MG63 (cell line): ENCODE measurements around the gene PPP1R12B. TPM values are rescaled to one million over a fixed set of nuclear protein-coding genes. Genes with fewer than 3 reads are reported as not detected.

Experiments
- DNase-seq: peaks from one replicate; pipeline ENCODE4 v3.0.0-alpha.2; 2020
- H3K27me3 ChIP-seq: fragments of 250-450 bp; sonication (Bioruptor Pico); 2 replicates; pipeline ENCODE4 v1.5.1; 2020; ENCODE audit warnings: mild to moderate bottlenecking, moderate library complexity
- H3K36me3 ChIP-seq: fragments of 250-450 bp; sonication (Bioruptor Pico); 2 replicates; pipeline ENCODE4 v1.5.1; 2020; ENCODE audit warnings: mild to moderate bottlenecking, moderate library complexity
- H3K4me3 ChIP-seq: fragments of 250-450 bp; sonication (Bioruptor Pico); 2 replicates; pipeline ENCODE4 v1.5.1; 2020; ENCODE audit warnings: mild to moderate bottlenecking, moderate library complexity
- H3K9me3 ChIP-seq: fragments of 250-450 bp; sonication (Bioruptor Pico); 2 replicates; pipeline ENCODE4 v1.5.1; 2020; ENCODE audit warnings: mild to moderate bottlenecking, moderate library complexity
- total RNA-seq: library from RNA; depleted of rRNA; stranded (reverse); fragments of >200 nt; shearing (Covaris generic); gene quantifications from 2 replicates; pipeline ENCODE4 v1.2.3, GENCODE V29; 2014; ENCODE audit warnings: low replicate concordance

Gene PPP1R12B
- total RNA-seq, 1 experiment from 2014 or later = 15.4 TPM

DNA sequence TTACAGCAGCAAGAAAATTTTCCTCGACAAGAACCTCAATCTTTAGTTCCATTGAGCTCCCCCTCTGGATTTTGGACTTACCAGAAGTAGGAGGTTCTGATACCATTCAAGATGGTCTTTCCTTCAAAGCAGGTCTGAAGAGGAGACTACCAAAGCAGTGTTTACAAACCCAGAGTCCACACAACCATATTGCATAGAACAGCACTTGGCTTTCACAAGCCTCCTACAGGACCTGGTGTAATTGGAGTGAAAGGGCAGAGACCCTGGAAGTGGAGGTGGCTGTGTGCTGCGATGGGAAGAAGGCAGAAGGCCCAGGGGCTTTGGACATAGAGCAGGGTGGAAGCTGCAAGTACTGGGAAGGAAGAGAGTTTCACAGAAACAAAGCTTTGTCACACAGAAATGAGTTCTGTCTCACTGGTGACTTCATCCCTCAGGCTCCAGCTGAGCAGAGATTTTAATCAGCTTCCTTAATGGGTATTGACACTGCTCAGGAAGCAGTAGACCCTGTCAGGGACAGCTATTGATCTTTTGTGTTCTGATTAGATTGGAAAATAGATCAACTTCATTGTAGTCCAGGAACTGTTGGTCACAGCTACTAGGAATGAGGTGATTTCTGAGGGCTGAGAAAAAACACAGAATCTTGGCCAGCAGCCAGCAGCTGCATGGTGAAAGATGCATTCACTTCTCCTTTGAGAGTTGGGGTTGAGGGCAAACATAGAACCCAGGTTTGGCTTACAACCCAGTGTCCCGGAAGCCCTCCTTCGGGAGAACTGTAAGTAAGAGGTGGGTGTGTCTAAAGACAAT lies 237.7 kb downstream of the PPP1R12B start:
- Histone ChIP-seq H3K36me3 (peaks cover 6% of the 10 kb centered on the region; the same call in 1 of the 2 replicates), H3K4me3 (no peak overlapping the region), H3K27me3 (no peaks in the 10 kb centered on the region), H3K9me3 (no peaks in the 10 kb centered on the region)
- DNase-seq = peak; percentile 47

DNA sequence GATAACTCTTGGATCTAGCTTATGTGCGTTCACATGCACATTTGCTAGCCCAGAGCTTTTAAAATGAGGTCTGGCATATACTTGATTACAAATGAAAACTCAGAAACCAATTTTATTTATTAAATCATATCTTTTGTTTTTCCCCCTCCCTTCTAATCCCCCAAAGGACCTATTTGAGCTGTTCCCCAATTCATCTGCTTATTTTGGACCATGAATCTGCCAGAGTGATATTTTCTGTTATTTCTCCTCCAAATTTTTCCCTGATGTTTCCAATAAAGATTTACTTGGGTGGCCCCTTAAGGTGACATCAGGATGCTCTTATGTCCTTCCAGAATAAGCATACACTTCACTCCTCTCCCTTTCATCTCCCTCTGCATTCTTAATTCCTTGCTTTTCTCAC lies 238.4 kb downstream of the PPP1R12B start:
- H3K27me3 ChIP-seq = no peaks in the 10 kb centered on the region
- no peak overlapping the region for H3K4me3 ChIP-seq
- DNase-seq = no peak
- no peaks in the 10 kb centered on the region for H3K9me3 ChIP-seq
- peaks cover 3% of the 10 kb centered on the region; the same call in 1 of the 2 replicates for H3K36me3 ChIP-seq

DNA sequence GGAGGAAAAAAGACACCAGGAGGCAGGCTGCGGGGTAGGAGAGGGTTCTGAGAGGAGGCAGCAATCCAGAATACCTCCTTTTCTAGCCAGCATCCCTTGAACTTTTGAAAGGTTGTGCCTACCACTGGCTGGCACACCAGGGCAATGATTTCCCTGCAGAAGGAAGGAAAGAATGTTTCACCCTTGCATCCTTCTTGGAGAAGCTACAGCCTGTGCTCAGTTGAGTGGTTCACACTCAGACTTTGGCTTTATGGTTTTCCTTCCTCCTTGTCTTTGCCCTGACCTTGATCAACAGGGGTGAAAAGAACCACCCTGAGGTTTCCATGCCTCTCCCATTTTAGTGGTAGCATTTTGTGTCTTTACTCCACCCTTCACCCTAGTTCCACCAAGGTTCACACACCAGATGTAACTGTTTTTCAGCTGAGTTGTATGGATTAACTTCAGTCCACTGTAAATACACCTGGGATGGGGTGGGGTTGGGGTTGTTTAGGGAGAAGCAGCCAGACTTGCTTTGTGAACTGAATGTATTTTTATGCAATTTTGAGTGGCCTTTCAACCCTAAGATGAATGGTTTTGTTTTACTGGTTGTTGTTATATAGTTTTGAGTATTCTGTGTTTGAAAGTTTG lies 239.5 kb downstream of the PPP1R12B start:
- H3K36me3 ChIP-seq = peaks cover 3% of the 10 kb centered on the region; the same call in 1 of the 2 replicates
- DNase-seq = no peak
- no peaks in the 10 kb centered on the region for H3K9me3 ChIP-seq

DNA sequence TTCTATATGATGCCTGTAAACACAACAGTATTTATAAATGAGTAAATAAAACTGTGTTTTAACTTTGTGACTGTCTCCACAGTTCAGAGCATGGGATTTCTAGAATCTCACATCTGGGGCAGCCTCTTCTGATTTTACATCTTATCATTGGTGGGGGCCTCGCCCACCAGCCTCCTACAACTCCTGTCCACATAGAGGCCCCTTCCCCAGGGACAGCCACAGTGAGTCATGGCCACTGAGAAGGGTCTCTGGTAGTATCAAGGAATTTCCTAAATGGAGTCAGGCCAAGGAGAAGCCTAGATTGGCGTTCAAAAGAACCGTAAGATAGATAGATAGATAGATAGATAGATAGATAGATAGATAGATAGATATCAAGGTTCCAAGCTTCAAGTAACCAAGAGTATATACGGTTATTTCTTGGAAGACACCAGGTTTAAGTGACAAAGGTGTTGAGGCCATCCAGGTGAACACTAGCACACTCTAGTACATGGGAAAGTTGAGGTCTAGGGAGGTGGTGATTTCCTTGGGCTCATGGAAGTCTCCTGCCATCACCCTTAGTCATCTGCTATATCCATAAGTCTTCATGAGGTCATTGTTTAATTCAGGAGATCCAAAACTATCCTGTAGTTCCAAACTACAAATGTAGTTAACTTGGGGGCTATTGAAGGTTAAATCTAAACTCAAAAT lies 240.1 kb downstream of the PPP1R12B start:
- Histone ChIP-seq H3K4me3 (no peak overlapping the region), H3K27me3 (no peaks in the 10 kb centered on the region), H3K9me3 (no peaks in the 10 kb centered on the region), H3K36me3 (peaks cover 3% of the 10 kb centered on the region; the same call in 1 of the 2 replicates)
- DNase-seq = no peak

More for the DNA sequence above, 239.5 kb downstream of the PPP1R12B start:
- no peaks in the 10 kb centered on the region for H3K27me3 ChIP-seq
- no peak overlapping the region for H3K4me3 ChIP-seq

DNA sequence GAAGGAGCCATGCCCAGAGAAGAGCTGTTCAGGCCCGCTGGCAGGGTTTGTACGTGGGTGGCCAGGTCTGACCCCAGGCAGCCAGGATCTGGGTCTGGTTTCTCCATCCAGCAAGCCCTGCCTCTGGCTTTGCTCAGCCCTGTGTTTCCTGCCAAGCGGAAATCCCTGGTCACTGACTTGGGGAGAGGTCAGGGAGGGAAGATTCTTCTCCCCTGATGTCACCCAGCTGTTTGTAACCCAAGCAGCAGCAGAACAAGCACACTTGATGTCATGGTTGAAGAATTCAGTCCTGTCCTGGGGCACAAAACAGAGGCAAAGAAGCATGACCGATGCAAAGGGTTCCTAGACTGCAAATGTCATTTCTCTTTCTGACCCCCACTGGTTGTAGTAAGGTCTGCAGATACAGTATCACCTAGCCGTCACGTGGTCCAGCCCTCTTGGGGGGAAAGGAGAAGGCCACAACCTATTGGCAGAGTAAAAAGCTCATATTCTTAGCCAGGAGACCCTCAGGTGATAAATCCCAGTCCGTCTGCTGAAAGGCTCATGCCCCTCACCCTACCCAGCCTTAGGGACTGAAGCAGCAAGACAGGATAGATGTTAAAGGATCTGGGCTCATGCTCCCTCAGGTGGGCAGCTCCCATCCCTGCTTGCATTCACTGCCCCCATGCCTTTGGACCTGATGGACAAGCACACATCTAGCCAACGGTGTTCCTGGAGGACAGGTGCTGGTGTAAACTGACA lies 240.9 kb downstream of the PPP1R12B start:
- peak; percentile 100 for DNase-seq
- no peak overlapping the region for H3K4me3 ChIP-seq

DNA sequence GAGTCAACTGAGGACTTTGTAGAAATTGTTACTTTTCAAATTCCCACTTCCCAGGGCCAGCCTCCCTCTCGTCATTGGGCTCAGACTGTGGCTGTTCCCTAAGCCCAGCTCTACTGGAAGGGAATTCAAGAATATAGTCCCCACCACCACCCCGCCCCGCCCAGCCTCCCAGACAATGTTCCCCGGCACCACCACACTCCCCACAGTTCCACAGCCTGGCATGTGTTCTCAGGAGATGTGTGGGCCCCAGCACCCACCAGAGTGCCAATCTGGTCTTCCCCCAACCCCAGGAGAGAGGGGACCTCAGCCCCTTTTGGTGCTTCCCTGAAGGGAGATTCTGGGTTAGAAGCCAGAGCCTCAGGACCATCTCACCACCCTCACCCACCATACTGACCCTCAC lies 241.6 kb downstream of the PPP1R12B start:
- no peaks in the 10 kb centered on the region for H3K27me3 ChIP-seq

More for the DNA sequence above, 240.9 kb downstream of the PPP1R12B start:
- Histone ChIP-seq H3K9me3 (no peaks in the 10 kb centered on the region), H3K36me3 (peaks cover 3% of the 10 kb centered on the region; the same call in 1 of the 2 replicates), H3K27me3 (no peaks in the 10 kb centered on the region)

DNA sequence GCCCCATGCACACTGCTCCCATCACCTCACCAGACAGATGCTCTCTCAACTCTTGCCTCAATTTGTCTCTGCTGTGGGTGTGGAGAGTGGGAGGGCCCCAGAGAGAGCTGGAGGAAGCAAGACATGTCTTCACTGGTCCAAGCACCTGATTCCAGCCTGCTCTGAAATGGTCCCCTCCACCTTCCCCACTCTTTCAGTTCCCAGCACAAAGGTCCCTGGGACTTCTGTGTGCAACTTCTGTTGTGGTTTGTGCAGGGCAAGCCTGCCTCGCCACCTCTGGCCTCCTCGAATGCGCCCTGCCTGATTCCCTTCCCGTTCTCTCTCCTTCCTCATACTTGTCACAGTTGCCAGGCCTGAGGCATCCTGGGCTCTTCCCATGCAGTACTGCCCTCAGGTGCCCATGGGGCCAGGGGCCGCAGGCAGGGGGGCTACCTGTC lies 242.5 kb downstream of the PPP1R12B start:
- Histone ChIP-seq H3K27me3 (no peaks in the 10 kb centered on the region), H3K4me3 (no peak overlapping the region), H3K36me3 (peaks cover under 1% of the 10 kb centered on the region; the same call in 1 of the 2 replicates), H3K9me3 (no peaks in the 10 kb centered on the region)
- DNase-seq = no peak

More for the DNA sequence above, 241.6 kb downstream of the PPP1R12B start:
- DNase-seq = no peak
- peaks cover 3% of the 10 kb centered on the region; the same call in 1 of the 2 replicates for H3K36me3 ChIP-seq
- H3K4me3 ChIP-seq = no peak overlapping the region
- no peaks in the 10 kb centered on the region for H3K9me3 ChIP-seq

DNA sequence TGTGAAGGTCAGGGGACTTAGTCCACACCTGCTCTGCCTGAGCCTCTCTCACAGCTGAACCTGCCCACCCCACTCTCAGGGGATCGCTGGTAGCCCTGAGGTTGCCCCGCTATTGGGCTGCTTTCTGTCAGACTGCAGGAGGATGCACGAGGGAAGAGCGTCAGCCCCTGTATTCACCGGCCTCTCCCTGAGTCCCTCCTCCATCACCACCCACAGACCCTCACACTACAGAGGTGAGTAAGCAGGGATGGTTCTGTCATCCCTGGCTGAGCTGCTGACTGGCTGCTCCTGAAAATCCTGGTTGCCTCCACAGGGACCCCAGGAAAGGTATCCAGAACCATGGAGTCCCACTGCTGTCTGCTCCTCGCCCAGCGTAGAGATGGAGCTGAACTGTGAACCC lies 243.0 kb downstream of the PPP1R12B start:
- no peaks in the 10 kb centered on the region for H3K9me3 ChIP-seq
- no peaks in the 10 kb centered on the region for H3K27me3 ChIP-seq
- DNase-seq = no peak
- H3K36me3 ChIP-seq = no peaks in the 10 kb centered on the region
- H3K4me3 ChIP-seq = no peak overlapping the region

DNA sequence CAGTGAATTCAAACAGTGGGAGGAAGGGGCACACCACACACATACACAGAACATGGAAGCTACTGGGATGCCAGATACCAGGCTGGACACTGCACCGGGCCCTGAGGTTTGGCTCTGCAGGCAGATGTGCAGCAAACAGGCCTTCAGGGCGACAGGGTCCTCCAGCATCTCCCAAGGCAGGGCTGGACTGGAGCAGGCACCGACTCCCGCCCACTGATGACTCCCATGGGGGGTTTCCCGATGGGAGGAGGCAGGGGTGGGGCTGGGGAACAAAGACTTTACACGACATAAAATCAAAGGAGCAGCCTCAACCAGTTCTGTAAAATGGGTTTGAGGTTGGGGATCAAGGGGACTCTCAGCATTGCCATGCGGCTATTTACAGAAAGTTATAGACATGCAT lies 243.6 kb downstream of the PPP1R12B start:
- peak; percentile 41 for DNase-seq
- Histone ChIP-seq H3K27me3 (no peaks in the 10 kb centered on the region), H3K36me3 (no peaks in the 10 kb centered on the region), H3K4me3 (no peak overlapping the region), H3K9me3 (no peaks in the 10 kb centered on the region)

DNA sequence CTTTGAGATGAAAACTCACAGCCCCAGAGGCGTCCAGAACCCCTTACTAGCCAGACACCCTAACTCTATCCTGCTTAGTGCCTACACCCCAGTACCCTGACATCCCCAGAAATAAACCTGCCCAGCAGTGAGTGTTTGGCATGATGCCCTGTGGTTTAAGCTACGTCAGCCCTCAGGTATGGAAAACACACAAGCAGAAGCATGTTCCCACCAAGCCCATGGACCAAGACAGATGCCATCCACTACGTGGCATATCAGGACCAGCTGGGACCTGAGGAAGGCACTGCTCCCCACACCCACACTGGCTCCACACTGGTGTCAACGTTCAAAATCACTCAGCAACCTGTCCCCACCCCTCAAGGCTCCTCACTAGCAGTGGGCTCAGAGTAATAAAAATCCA lies 245.3 kb downstream of the PPP1R12B start:
- no peak for DNase-seq
- H3K9me3 ChIP-seq = no peaks in the 10 kb centered on the region
- no peaks in the 10 kb centered on the region for H3K27me3 ChIP-seq
- no peaks in the 10 kb centered on the region for H3K36me3 ChIP-seq
- H3K4me3 ChIP-seq = no peak overlapping the region

DNA sequence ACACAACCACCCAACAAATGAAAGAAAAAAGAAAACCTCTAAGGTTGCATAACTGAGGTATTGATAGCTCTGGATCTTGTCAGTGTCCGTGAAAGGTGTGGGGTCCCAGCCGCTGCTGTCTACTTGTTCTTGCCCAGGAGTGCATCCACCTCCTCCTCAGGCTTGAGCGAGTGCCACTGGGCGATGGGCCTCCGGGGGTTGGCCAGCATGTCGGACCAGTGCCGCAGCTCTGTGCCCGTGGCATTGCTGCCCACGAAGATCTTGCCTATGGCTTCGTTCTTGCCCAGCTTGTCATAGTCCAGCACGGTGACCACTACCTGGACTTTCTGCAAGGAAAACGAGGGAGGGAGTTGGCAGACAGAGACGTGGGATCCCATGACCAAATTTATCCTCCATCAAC lies 248.1 kb downstream of the PPP1R12B start:
- no peaks in the 10 kb centered on the region for H3K9me3 ChIP-seq
- no peaks in the 10 kb centered on the region for H3K36me3 ChIP-seq
- H3K4me3 ChIP-seq = no peak overlapping the region
- no peak for DNase-seq
- H3K27me3 ChIP-seq = no peaks in the 10 kb centered on the region

DNA sequence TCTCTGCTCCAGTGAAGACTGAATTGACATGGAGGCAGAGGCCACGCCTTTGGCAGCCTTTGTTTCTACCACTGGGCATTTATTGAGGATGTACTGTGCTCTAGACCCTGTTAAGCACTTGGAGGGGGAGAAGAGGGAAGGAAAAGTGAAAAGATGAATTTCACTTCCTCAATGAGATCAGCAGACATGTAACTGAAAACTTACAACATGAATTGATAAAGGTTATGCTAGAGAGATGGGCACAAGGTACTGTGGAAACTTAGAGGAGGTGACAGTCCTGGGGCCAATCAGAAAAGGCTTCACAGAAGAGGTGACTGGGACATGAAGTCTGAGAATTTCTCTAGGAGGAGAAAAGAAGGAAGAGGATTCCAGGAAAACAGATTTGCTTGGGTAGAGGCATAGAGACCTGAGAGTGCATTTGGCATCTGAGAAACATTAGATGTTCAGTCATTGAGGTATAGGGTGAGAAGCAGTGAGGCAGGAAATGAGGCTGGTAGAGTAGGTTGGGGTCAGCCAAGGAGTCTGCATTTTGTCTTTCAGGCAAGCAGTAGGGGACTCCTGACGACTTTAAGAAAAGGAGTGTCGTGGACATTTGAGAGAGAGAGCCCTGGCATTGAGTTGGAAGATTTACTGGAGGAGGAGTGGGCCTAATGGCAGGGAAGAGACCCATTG lies 248.7 kb downstream of the PPP1R12B start:
- no peak overlapping the region for H3K4me3 ChIP-seq
- no peaks in the 10 kb centered on the region for H3K9me3 ChIP-seq
- no peaks in the 10 kb centered on the region for H3K27me3 ChIP-seq
- no peak for DNase-seq
- no peaks in the 10 kb centered on the region for H3K36me3 ChIP-seq

DNA sequence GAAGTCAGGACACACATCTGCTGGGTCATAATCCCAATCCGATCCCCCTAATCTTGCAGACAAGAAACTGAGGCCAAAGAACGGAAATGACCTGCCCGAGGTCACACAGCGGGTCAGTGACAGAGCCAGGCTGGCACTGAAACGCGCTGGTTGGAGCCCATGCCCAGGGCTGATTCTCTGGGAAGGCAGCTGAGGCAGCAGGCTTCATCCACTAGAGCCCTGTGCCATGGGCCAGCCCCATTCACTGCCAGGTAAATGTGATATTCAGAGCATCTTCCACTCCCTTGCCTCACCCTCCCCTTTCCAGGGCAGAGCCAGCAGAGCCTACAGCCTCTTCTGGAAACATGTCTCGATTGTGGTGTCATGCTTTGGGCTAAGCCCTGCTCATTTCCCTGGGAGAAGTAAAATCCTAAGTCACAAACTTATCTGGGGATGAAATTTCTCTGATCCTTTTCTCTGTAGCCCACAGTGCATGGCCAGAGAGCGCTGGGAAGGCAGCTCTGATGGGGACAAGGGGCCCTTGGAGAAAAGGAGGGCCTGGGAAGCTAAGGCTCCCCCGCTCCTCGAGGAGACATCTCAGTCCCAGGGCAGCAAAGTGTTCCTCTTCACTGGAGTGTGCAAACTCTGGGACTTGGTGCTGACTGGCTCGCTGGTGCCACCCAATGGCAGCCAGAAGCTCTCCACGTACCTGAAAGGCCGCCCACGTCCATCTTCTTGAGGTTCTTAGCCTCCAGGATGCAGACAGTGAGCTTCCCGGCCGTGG lies 251.4 kb downstream of the PPP1R12B start:
- Histone ChIP-seq H3K27me3 (no peaks in the 10 kb centered on the region), H3K9me3 (no peaks in the 10 kb centered on the region), H3K4me3 (no peak overlapping the region), H3K36me3 (no peaks in the 10 kb centered on the region)
- peak; percentile 83 for DNase-seq

DNA sequence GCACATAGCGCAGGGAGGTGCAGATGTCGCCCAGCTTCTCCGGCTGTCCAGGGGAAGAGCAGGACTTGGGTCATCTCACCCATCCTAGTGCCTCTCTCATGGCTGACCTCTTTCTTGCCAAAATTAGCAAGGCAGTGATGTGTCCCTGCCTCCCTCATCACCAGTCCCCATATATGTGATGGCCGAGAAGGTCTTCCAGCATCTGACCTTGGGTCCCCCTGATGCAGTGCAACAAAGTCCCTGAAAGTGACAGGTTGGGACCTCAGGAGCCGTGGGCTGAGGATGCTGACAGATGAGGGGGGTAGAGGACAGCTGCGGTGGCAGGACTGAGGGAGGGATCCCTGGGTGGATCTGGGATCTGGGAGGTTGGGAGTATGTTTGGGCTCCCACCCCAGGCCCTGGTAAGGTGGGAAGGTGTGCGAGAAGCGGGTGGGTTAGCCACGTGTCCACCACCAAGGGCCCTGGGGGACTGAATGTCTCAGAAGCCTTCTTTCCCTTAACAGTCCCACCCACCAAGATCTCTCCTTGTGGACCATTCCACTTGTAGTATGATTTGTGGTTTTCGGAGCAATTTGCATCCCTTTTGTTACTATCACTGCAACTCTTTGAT lies 252.0 kb downstream of the PPP1R12B start:
- Histone ChIP-seq H3K36me3 (no peaks in the 10 kb centered on the region), H3K4me3 (no peak overlapping the region), H3K27me3 (no peaks in the 10 kb centered on the region), H3K9me3 (no peaks in the 10 kb centered on the region)
- DNase-seq = no peak

DNA sequence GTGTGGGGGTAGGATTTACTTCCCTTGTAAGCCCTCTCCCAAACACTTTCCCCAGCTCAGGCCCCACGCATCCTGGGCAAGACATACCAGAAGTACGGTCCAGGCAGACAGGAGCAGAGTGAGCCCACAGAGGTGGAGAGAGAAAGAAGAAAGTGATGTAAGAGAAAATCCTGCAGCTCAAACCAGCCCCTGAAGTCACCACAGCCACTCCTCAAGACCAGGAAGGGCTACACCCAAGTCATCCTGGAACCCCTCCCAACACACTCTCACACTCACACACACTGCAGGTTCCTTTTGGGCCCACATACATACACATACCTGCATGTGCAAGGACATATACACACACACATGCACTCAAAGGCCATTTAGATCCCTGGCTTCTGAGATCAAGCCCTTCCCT lies 254.9 kb downstream of the PPP1R12B start:
- H3K4me3 ChIP-seq = no peak overlapping the region
- no peaks in the 10 kb centered on the region for H3K27me3 ChIP-seq
- no peaks in the 10 kb centered on the region for H3K9me3 ChIP-seq
- no peak for DNase-seq
- no peaks in the 10 kb centered on the region for H3K36me3 ChIP-seq
